ENCODE data around the gene VDAC2.
"Not testable (repeated sequence)": the region's sequence is repeated elsewhere in the genome, so short reads cannot be mapped to it uniquely, and the experiment has no call there.

Gene VDAC2

DNA sequence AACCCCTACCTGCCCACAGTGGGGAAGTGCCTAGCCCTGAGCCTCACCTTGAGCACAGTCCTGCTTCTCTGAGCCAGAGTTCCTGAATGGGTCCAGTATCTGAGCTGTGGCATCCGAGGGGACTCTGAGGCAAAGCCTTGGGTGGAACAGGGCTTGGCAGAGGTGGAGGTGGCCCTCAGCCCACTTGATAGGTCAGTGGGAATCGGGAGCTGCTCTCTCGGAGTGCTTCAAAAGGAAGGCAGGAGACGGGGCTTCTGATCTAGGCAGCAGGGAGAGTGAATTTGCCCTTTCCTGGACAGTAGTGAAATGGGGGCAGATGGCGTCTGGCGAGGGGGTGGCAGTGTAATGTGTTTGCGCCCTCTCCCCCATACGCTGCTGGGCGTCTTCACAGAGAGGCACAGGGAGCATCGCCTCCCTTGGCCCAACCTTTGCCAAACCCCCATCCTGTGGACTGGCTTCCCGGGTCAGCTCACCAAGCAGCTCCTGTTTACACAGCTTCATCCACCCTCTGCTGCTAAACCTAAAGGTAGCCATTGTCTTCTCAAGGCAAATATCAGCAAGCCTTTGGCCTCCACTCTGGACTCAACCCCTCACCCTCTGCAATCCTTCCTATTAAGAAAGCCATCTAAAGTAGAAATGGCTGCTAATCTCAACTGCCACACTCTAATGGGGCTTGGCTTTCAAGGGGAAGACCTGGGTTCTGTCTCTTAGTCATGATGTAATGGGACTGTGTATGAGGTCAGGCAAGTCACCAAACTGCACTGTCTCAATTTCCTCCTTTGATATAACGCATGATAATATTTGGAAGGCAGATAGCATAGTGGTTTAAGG is 21.1 kb upstream of the VDAC2 start:
- no peak for DNase-seq (ENCODE audit: low read depth, low spot score)
- TF ChIP-seq ZNF274 (IDR thresholded peaks at IDR 0.05; ENCODE audit: low read depth, low read length) (no peak), SUZ12 (IDR thresholded peaks at IDR 0.05; ENCODE audit: extremely low read depth, insufficient read depth, insufficient read length) (no peak), YY1 (IDR thresholded peaks at IDR 0.05; ENCODE audit: insufficient read depth, insufficient read length) (no peak)
- H3K27me3 ChIP-seq (ENCODE audit: insufficient read depth, insufficient read length): no peaks in the 10 kb centered on the region
- no peaks in the 10 kb centered on the region for H3K36me3 ChIP-seq (ENCODE audit: insufficient read depth, insufficient read length, low read length)
- peaks cover 3% of the 10 kb centered on the region for H3K4me1 ChIP-seq (ENCODE audit: insufficient read depth, insufficient read length)
- H3K9me3 ChIP-seq (ENCODE audit: insufficient read depth, low read length): no peaks in the 10 kb centered on the region
- H3K9ac ChIP-seq (ENCODE audit: insufficient read length, low read depth): no peak overlapping the region
- no peak overlapping the region for H3K4me3 ChIP-seq (ENCODE audit: insufficient read length, low read depth)

DNA sequence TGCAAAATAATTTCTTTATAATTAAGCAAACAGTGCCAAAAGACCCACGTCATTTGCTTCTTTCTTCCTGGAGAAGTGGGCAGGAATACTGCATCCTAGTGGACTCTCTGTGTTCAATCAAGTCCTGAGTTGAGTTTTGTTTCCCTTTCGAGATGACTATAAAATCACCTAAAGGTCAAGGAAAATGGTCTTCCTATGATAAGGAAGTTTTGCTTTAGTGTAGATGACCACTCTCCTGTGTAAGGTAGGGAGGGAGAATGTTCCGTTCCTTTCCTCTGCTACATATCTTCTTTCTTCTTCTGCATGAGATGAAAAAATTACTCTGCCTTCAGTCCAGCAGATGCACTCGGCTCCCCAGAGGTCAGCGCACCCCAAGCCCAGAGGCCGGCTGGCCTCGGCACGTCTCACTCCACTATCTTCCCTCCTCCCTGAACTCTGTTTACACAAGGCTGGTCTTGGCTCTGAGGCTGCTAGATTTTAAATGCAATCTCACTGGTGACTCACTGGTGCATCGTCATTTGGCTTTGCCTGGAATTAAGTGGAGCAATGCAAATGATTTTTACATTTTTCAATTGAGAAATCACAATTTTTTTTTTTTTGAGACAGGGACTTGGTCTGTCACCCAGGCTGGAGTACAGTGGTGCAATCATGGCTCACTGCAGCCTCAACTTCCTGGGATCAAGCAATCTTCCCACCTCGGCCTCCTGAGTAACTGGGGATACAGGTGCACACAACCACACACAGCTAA is 18.6 kb upstream of the VDAC2 start:
- Histone ChIP-seq H3K9ac (ENCODE audit: insufficient read length, low read depth) (no peak overlapping the region), H3K4me3 (ENCODE audit: insufficient read length, low read depth) (no peak overlapping the region), H3K4me1 (ENCODE audit: insufficient read depth, insufficient read length) (peaks cover 3% of the 10 kb centered on the region), H3K27me3 (ENCODE audit: insufficient read depth, insufficient read length) (no peaks in the 10 kb centered on the region), H3K36me3 (ENCODE audit: insufficient read depth, insufficient read length, low read length) (no peaks in the 10 kb centered on the region), H3K9me3 (ENCODE audit: insufficient read depth, low read length) (no peaks in the 10 kb centered on the region)
- TF ChIP-seq ZNF274 (IDR thresholded peaks at IDR 0.05; ENCODE audit: low read depth, low read length) (no peak), SUZ12 (IDR thresholded peaks at IDR 0.05; ENCODE audit: extremely low read depth, insufficient read depth, insufficient read length) (no peak), YY1 (IDR thresholded peaks at IDR 0.05; ENCODE audit: insufficient read depth, insufficient read length) (no peak)
- no peak for DNase-seq (ENCODE audit: low read depth, low spot score)

DNA sequence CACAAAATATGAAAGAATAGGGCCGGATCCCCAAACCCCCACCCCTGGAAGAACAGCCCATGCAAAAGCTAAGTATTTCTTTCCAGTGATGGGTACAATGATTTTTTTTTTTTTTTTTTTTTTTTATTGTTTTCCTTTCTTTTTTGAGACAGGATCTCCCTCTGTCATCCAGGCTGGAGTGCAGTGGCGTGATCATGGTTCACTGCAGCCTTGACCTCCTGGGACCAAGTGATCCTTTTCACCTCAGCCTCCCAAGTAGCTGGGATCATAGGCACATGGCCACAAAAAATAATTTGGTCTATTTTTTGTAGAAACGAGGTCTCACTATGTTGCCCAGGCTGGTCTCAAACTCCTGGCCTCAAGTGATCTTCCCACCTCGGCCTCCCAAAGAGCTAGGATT is 16.0 kb upstream of the VDAC2 start:
- not testable (repeated sequence) for H3K9me3 ChIP-seq (ENCODE audit: insufficient read depth, low read length); H3K9ac ChIP-seq (ENCODE audit: insufficient read length, low read depth); H3K4me3 ChIP-seq (ENCODE audit: insufficient read length, low read depth); DNase-seq (ENCODE audit: low read depth, low spot score); H3K4me1 ChIP-seq (ENCODE audit: insufficient read depth, insufficient read length); H3K27me3 ChIP-seq (ENCODE audit: insufficient read depth, insufficient read length); H3K36me3 ChIP-seq (ENCODE audit: insufficient read depth, insufficient read length, low read length)

DNA sequence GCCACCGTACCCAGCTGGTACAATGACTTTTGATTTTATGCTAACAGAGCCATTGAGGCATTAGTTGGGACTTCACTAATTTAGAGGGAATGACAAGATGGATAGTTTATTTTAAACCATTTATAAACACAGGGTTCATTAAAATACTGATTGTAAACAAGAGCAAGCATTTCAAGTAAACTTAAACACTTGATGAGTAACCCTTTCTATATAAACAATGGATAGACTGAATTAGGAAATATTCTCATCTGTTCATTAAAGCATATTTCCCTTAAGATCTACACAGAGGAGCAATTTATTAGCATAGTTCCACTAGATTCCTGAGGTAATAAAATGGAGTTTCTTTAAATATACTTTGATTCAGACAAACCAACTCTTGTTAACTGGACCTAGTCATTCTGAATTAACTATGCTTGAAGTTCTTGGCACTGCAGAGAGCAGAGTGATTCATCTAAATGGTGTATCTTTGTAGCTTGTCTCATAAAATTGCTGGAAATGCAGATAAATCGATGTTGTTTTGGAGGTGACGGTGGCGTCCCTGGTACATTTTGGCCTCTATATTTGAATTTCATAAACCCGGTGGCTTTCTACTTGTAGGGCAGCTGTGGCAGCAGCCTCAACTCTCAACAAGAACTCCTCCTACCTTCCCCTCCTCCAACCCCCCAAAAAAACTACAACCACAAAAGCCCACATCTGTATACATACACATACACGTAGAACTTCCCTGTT is 15.4 kb upstream of the VDAC2 start:
- DNase-seq (ENCODE audit: low read depth, low spot score): no peak
- peaks cover 3% of the 10 kb centered on the region for H3K4me1 ChIP-seq (ENCODE audit: insufficient read depth, insufficient read length)
- H3K9me3 ChIP-seq (ENCODE audit: insufficient read depth, low read length): no peaks in the 10 kb centered on the region
- H3K9ac ChIP-seq (ENCODE audit: insufficient read length, low read depth): no peak overlapping the region
- no peaks in the 10 kb centered on the region for H3K27me3 ChIP-seq (ENCODE audit: insufficient read depth, insufficient read length)
- H3K36me3 ChIP-seq (ENCODE audit: insufficient read depth, insufficient read length, low read length): no peaks in the 10 kb centered on the region
- TF ChIP-seq ZNF274 (IDR thresholded peaks at IDR 0.05; ENCODE audit: low read depth, low read length) (no peak), YY1 (IDR thresholded peaks at IDR 0.05; ENCODE audit: insufficient read depth, insufficient read length) (no peak), SUZ12 (IDR thresholded peaks at IDR 0.05; ENCODE audit: extremely low read depth, insufficient read depth, insufficient read length) (no peak)
- H3K4me3 ChIP-seq (ENCODE audit: insufficient read length, low read depth): no peak overlapping the region

DNA sequence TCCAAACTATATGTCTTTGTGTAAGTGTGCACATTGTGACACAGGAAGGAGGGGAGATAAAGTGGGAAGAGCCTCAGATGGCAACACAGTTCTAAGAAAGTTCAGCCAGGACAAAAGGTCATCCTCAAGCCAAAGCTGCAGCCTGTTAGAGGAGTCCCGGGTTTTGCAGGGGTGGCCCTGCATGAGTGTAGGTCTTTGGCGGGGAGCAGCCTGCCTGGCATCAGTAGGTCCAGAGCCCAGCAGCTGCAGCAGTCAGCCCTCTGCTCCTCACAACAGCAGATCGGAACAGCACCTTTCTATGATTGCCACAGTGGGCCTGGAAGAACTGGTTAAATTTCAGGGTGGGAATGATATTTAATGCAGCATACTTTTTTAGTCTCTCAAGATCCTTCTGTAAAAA is 13.5 kb upstream of the VDAC2 start:
- DNase-seq (ENCODE audit: low read depth, low spot score): no peak
- Histone ChIP-seq H3K4me3 (ENCODE audit: insufficient read length, low read depth) (no peak overlapping the region), H3K9ac (ENCODE audit: insufficient read length, low read depth) (no peak overlapping the region), H3K27me3 (ENCODE audit: insufficient read depth, insufficient read length) (no peaks in the 10 kb centered on the region), H3K36me3 (ENCODE audit: insufficient read depth, insufficient read length, low read length) (no peaks in the 10 kb centered on the region), H3K9me3 (ENCODE audit: insufficient read depth, low read length) (no peaks in the 10 kb centered on the region), H3K4me1 (ENCODE audit: insufficient read depth, insufficient read length) (no peaks in the 10 kb centered on the region)
- TF ChIP-seq YY1 (IDR thresholded peaks at IDR 0.05; ENCODE audit: insufficient read depth, insufficient read length) (no peak), SUZ12 (IDR thresholded peaks at IDR 0.05; ENCODE audit: extremely low read depth, insufficient read depth, insufficient read length) (no peak), ZNF274 (IDR thresholded peaks at IDR 0.05; ENCODE audit: low read depth, low read length) (no peak)

DNA sequence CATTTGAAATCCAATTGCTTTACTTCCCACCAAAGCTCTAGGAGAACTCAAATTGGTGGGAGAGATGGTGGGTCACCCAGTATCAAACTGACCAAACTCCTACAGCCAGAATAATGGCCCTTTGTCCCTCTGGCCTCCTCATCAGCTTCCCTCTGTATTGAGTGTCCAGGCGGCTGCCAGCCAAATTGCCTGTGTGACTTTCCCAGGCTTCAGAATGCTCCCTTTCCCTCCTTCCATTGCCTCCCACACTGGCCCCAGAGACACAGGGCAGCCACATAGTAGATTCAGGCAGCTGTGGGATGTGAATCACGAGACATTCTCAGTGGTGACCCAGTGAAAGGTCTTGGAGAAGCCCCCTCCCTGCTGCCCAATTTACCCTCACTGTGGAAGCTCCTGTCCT is 12.7 kb upstream of the VDAC2 start:
- no peak for TF ChIP-seq SUZ12 (IDR thresholded peaks at IDR 0.05; ENCODE audit: extremely low read depth, insufficient read depth, insufficient read length)
- no peak for TF ChIP-seq YY1 (IDR thresholded peaks at IDR 0.05; ENCODE audit: insufficient read depth, insufficient read length)
- TF ChIP-seq ZNF274 (IDR thresholded peaks at IDR 0.05; ENCODE audit: low read depth, low read length): no peak
- Histone ChIP-seq H3K4me3 (ENCODE audit: insufficient read length, low read depth) (no peak overlapping the region), H3K9ac (ENCODE audit: insufficient read length, low read depth) (no peak overlapping the region)

DNA sequence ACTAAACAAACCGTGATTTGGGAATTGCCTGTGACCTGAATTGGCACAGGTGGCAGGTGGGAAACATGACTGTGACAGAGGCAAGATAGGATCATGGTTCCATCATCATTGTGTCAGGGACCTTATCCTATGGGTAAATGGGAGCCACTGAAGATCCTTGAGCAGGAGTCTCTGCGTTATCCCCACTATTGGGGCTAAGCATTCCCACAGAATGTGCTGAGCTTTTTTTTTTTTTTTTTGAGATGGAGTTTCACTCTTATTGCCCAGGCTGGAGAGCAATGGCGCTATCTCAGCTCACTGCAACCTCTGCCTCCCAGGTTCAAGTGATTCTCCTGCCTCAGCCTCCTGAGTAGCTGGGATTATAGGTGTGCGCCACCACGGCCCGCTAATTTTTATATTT is 10.6 kb upstream of the VDAC2 start:
- not testable (repeated sequence) for H3K4me3 ChIP-seq (ENCODE audit: insufficient read length, low read depth); H3K9ac ChIP-seq (ENCODE audit: insufficient read length, low read depth); H3K4me1 ChIP-seq (ENCODE audit: insufficient read depth, insufficient read length)

More for the DNA sequence above, 12.7 kb upstream of the VDAC2 start:
- Histone ChIP-seq H3K27me3 (ENCODE audit: insufficient read depth, insufficient read length) (no peaks in the 10 kb centered on the region), H3K36me3 (ENCODE audit: insufficient read depth, insufficient read length, low read length) (no peaks in the 10 kb centered on the region), H3K9me3 (ENCODE audit: insufficient read depth, low read length) (no peaks in the 10 kb centered on the region), H3K4me1 (ENCODE audit: insufficient read depth, insufficient read length) (no peaks in the 10 kb centered on the region)
- no peak for DNase-seq (ENCODE audit: low read depth, low spot score)

More for the DNA sequence above, 10.6 kb upstream of the VDAC2 start:
- H3K27me3 ChIP-seq (ENCODE audit: insufficient read depth, insufficient read length); DNase-seq (ENCODE audit: low read depth, low spot score); H3K9me3 ChIP-seq (ENCODE audit: insufficient read depth, low read length); H3K36me3 ChIP-seq (ENCODE audit: insufficient read depth, insufficient read length, low read length): not testable (repeated sequence)
